ENCODE data around the gene HBZ. TPM values are rescaled to one million over a fixed set of nuclear protein-coding genes. Genes with fewer than 3 reads are reported as not detected.
"Not testable (repeated sequence)": the region's sequence is repeated elsewhere in the genome, so short reads cannot be mapped to it uniquely, and the experiment has no call there.

Gene HBZ
- total and polyA plus RNA-seq, 7 donors = 0.05 to 0.12 (median 0.11) TPM; not detected in 4

DNA sequence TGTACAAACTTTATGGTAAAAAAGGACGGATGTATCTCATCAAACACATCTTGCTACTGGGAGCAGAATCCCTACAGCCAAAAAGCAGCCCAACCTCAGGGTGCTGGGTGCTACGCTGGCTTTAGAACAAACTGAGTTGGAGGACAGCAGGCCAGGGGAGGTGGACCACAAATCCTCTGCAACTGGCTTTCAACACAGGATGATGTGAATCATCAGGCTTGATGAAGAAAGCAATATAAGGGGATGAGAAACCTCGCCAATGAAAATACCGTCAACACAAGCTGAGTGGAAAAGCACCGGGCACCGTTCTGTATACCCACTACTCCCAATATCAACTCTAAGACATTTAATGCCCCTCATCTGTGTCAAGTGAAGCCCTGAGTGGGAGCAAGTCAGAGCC lies 42.1 kb downstream of the HBZ start:
- TF ChIP-seq CTCF (IDR thresholded peaks at IDR 0.05) = no peak
- Histone ChIP-seq H3K27ac (no peak overlapping the region), H3K4me1 (no peaks in the 10 kb centered on the region), H3K9me3 (no peaks in the 10 kb centered on the region), H3K36me3 (ENCODE audit: insufficient read depth in 1 of 2, low read depth in 1 of 2) (peaks cover 22 to 100% of the 10 kb centered on the region in 2 donors), H3K27me3 (ENCODE audit: insufficient read depth in 3 of 3, low read length in 2 of 3) (no peaks in the 10 kb centered on the region), H3K4me3 (no peak overlapping the region)
- no peak for ATAC-seq
- intact Hi-C loops (cut with DNase I) = no loop called here
- DNase-seq = no peak
- WGBS, 3 donors = 88 to 95% (median 93%) methylated on average over 6 of the region's 6 CpGs

GRCh38 chr16:200388-200787 lies 47.9 kb downstream of the HBZ start:
- DNase-seq (no peak), ATAC-seq (peak in 3 of 4 donors; percentile 26 to 33 (median 27))
- Histone ChIP-seq H3K36me3 (ENCODE audit: insufficient read depth in 1 of 2, low read depth in 1 of 2) (peaks cover 28 to 98% of the 10 kb centered on the region in 2 donors), H3K4me1 (no peaks in the 10 kb centered on the region), H3K4me3 (no peak overlapping the region), H3K27me3 (ENCODE audit: insufficient read depth in 3 of 3, low read length in 2 of 3) (no peaks in the 10 kb centered on the region), H3K27ac (no peak overlapping the region), H3K9me3 (no peaks in the 10 kb centered on the region)
- 89 to 95% (median 92%) methylated on average over 5 of the region's 5 CpGs for WGBS, 3 donors
- intact Hi-C loops (cut with DNase I) = loop anchor here in 1 of 2 donors (10.0 kb wide), 1 partner anchor 154 kb away; the partner anchor contains the start of gene AXIN1
- no peak for TF ChIP-seq CTCF (IDR thresholded peaks at IDR 0.05)

GRCh38 chr16:203246-203645 lies 50.8 kb downstream of the HBZ start:
- Histone ChIP-seq H3K27me3 (ENCODE audit: insufficient read depth in 3 of 3, low read length in 2 of 3) (no peaks in the 10 kb centered on the region), H3K4me1 (peaks cover 6% of the 10 kb centered on the region), H3K27ac (no peak overlapping the region), H3K36me3 (ENCODE audit: insufficient read depth in 1 of 2, low read depth in 1 of 2) (peaks cover 32 to 97% of the 10 kb centered on the region in 2 donors), H3K4me3 (no peak overlapping the region), H3K9me3 (no peaks in the 10 kb centered on the region)
- 94 to 98% (median 97%) methylated on average over 4 of the region's 4 CpGs for WGBS, 3 donors
- intact Hi-C loops (cut with DNase I) = loop anchor here in 1 of 2 donors (10.0 kb wide), 1 partner anchor 152 kb away; the partner anchor contains the start of gene AXIN1
- DNase-seq (no peak), ATAC-seq (peak; percentile 62 to 79 (median 72))
- TF ChIP-seq CTCF (IDR thresholded peaks at IDR 0.05) = no peak

GRCh38 chr16:204046-204445 lies 51.6 kb downstream of the HBZ start:
- DNase-seq; H3K9me3 ChIP-seq; H3K27ac ChIP-seq; H3K27me3 ChIP-seq (ENCODE audit: insufficient read depth in 3 of 3, low read length in 2 of 3); H3K4me3 ChIP-seq; ATAC-seq; H3K4me1 ChIP-seq: not testable (repeated sequence)
- H3K36me3 ChIP-seq (ENCODE audit: insufficient read depth in 1 of 2, low read depth in 1 of 2) = peaks cover 24 to 95% of the 10 kb centered on the region in 2 donors
- 75 to 91% (median 81%) methylated on average over 9 of the region's 9 CpGs for WGBS, 3 donors
- intact Hi-C loops (cut with DNase I) = loop anchor here in 1 of 2 donors (10.0 kb wide), 1 partner anchor 151 kb away; the partner anchor contains the start of gene AXIN1

Other genes starting within 250 kb of the HBZ start
- gene POLR3K, start 99.0 kb upstream of the HBZ start, total RNA-seq = 10 to 100 TPM in 2 of 4 donors, 1 to 10 TPM in 2; 5.8 to 16.2 (median 9.0) TPM
- 10 to 100 TPM in 2 of 3 donors, 1 to 10 TPM in 1; 8.9 to 17.5 (median 11.7) TPM for gene POLR3K, start 99.0 kb upstream of the HBZ start, polyA plus RNA-seq
- gene SNRNP25, start 98.8 kb upstream of the HBZ start, total RNA-seq = 10 to 100 TPM; 40.0 to 62.0 (median 48.9) TPM
- 10 to 100 TPM; 65.3 to 82.2 (median 70.5) TPM for gene SNRNP25, start 98.8 kb upstream of the HBZ start, polyA plus RNA-seq
- gene RHBDF1, start 80.0 kb upstream of the HBZ start, total RNA-seq = 10 to 100 TPM in 3 of 4 donors, 1 to 10 TPM in 1; 9.0 to 24.8 (median 20.8) TPM
- 10 to 100 TPM; 11.4 to 22.2 (median 15.3) TPM for gene RHBDF1, start 80.0 kb upstream of the HBZ start, polyA plus RNA-seq
- gene MPG, start 74.4 kb upstream of the HBZ start, total RNA-seq = 10 to 100 TPM; 23.0 to 43.1 (median 37.8) TPM
- 10 to 100 TPM; 53.8 to 68.1 (median 57.7) TPM for gene MPG, start 74.4 kb upstream of the HBZ start, polyA plus RNA-seq
- 10 to 100 TPM; 21.2 to 31.2 (median 30.3) TPM for gene NPRL3, start 14.0 kb upstream of the HBZ start, total RNA-seq
- 10 to 100 TPM; 13.9 to 23.7 (median 22.1) TPM for gene NPRL3, start 14.0 kb upstream of the HBZ start, polyA plus RNA-seq
- 1 to 10 TPM in 1 of 4 donors, not detected in 3; 2.9 TPM for gene HBM, start 13.3 kb downstream of the HBZ start, total RNA-seq
- gene HBM, start 13.3 kb downstream of the HBZ start, polyA plus RNA-seq = not detected
- gene HBA2, start 20.2 kb downstream of the HBZ start, total RNA-seq = 1,000 to 10,000 TPM in 1 of 4 donors, 100 to 1,000 TPM in 1, 10 to 100 TPM in 2; 11.9 to 1,244 (median 122) TPM
- gene HBA2, start 20.2 kb downstream of the HBZ start, polyA plus RNA-seq = 10 to 100 TPM; 18.5 to 24.9 (median 22.9) TPM
- gene HBA1, start 24.0 kb downstream of the HBZ start, total RNA-seq = 1,000 to 10,000 TPM in 1 of 4 donors, 100 to 1,000 TPM in 1, 10 to 100 TPM in 2; 22.5 to 1,513 (median 169) TPM
- 10 to 100 TPM in 1 of 3 donors, 1 to 10 TPM in 2; 6.1 to 10.3 (median 8.2) TPM for gene HBA1, start 24.0 kb downstream of the HBZ start, polyA plus RNA-seq
- gene HBQ1, start 27.8 kb downstream of the HBZ start, total RNA-seq = under 1 TPM in 1 of 4 donors, not detected in 3; 0.58 TPM
- not detected for gene HBQ1, start 27.8 kb downstream of the HBZ start, polyA plus RNA-seq
- gene LUC7L, start 76.8 kb downstream of the HBZ start, total RNA-seq = 10 to 100 TPM; 23.8 to 30.3 (median 27.1) TPM
- gene LUC7L, start 76.8 kb downstream of the HBZ start, polyA plus RNA-seq = 10 to 100 TPM; 36.3 to 58.9 (median 36.7) TPM
- 100 to 1,000 TPM; 108 to 154 (median 120) TPM for gene FAM234A, start 82.2 kb downstream of the HBZ start, total RNA-seq
- gene FAM234A, start 82.2 kb downstream of the HBZ start, polyA plus RNA-seq = 100 to 1,000 TPM in 1 of 3 donors, 10 to 100 TPM in 2; 54.2 to 198 (median 98.4) TPM
- gene RGS11, start 123.3 kb downstream of the HBZ start, total RNA-seq = 1 to 10 TPM in 3 of 4 donors, under 1 TPM in 1; 0.92 to 2.6 (median 1.3) TPM
- under 1 TPM; 0.20 to 0.69 (median 0.46) TPM for gene RGS11, start 123.3 kb downstream of the HBZ start, polyA plus RNA-seq
- gene ARHGDIG, start 127.9 kb downstream of the HBZ start, total RNA-seq = 1 to 10 TPM in 1 of 4 donors, under 1 TPM in 2, not detected in 1; 0.59 to 4.1 (median 0.69) TPM
- under 1 TPM; 0.12 to 0.28 (median 0.13) TPM for gene ARHGDIG, start 127.9 kb downstream of the HBZ start, polyA plus RNA-seq
- under 1 TPM in 1 of 4 donors, not detected in 3; 0.90 TPM for gene PDIA2, start 130.5 kb downstream of the HBZ start, total RNA-seq
- under 1 TPM in 2 of 3 donors, not detected in 1; 0.08 to 0.14 TPM for gene PDIA2, start 130.5 kb downstream of the HBZ start, polyA plus RNA-seq
- gene AXIN1, start 200.1 kb downstream of the HBZ start, total RNA-seq = 10 to 100 TPM; 12.1 to 23.2 (median 22.8) TPM
- gene AXIN1, start 200.1 kb downstream of the HBZ start, polyA plus RNA-seq = 10 to 100 TPM; 23.5 to 32.3 (median 29.5) TPM
- gene MRPL28, start 217.9 kb downstream of the HBZ start, total RNA-seq = 10 to 100 TPM; 55.4 to 68.8 (median 55.9) TPM
- 100 to 1,000 TPM in 1 of 3 donors, 10 to 100 TPM in 2; 67.1 to 126 (median 86.8) TPM for gene MRPL28, start 217.9 kb downstream of the HBZ start, polyA plus RNA-seq
- 10 to 100 TPM; 27.2 to 34.7 (median 32.2) TPM for gene PGAP6, start 229.3 kb downstream of the HBZ start, total RNA-seq
- 10 to 100 TPM; 26.0 to 46.9 (median 42.1) TPM for gene PGAP6, start 229.3 kb downstream of the HBZ start, polyA plus RNA-seq
- 10 to 100 TPM; 19.5 to 39.7 (median 29.6) TPM for gene NME4, start 244.6 kb downstream of the HBZ start, total RNA-seq
- gene NME4, start 244.6 kb downstream of the HBZ start, polyA plus RNA-seq = 10 to 100 TPM; 16.0 to 30.7 (median 22.7) TPM
- 10 to 100 TPM; 13.9 to 22.9 (median 19.6) TPM for gene DECR2, start 249.2 kb downstream of the HBZ start, total RNA-seq
- gene DECR2, start 249.2 kb downstream of the HBZ start, polyA plus RNA-seq = 10 to 100 TPM; 14.1 to 18.1 (median 15.8) TPM